ENCODE data around the gene POLE.

- TF ChIP-seq ZNF677 (tag by site-specific recombination; IDR thresholded peaks at IDR 0.05) (no peak), ZNF274 (IDR thresholded peaks at IDR 0.05; ENCODE audit: low read length) (no peak), ZNF274 (tag by site-specific recombination; IDR thresholded peaks at IDR 0.05; ENCODE audit: borderline replicate concordance) (no peak), ZNF843 (tag by site-specific recombination; IDR thresholded peaks at IDR 0.05) (no peak), YY1 (tag by site-specific recombination; IDR thresholded peaks at IDR 0.05) (no peak), ZNF366 (tag by site-specific recombination; conservative IDR thresholded peaks at IDR 0.05) (no peak), GLIS1 (tag by site-specific recombination; IDR thresholded peaks at IDR 0.05) (no peak), ZBTB1 (tag by site-specific recombination; IDR thresholded peaks at IDR 0.05) (no peak), ZNF121 (tag by site-specific recombination; IDR thresholded peaks at IDR 0.05) (peak; percentile 73), ZNF629 (tag by site-specific recombination; IDR thresholded peaks at IDR 0.05) (no peak), ZNF292 (tag by site-specific recombination; IDR thresholded peaks at IDR 0.05; ENCODE audit: borderline replicate concordance, low read depth) (no peak), ZNF112 (tag by site-specific recombination; IDR thresholded peaks at IDR 0.05) (no peak), EGR2 (tag by site-specific recombination; IDR thresholded peaks at IDR 0.05; ENCODE audit: low read depth) (no peak), ZBTB8A (tag by site-specific recombination; IDR thresholded peaks at IDR 0.05) (no peak)
- TF ChIP-seq, protein P1, sequence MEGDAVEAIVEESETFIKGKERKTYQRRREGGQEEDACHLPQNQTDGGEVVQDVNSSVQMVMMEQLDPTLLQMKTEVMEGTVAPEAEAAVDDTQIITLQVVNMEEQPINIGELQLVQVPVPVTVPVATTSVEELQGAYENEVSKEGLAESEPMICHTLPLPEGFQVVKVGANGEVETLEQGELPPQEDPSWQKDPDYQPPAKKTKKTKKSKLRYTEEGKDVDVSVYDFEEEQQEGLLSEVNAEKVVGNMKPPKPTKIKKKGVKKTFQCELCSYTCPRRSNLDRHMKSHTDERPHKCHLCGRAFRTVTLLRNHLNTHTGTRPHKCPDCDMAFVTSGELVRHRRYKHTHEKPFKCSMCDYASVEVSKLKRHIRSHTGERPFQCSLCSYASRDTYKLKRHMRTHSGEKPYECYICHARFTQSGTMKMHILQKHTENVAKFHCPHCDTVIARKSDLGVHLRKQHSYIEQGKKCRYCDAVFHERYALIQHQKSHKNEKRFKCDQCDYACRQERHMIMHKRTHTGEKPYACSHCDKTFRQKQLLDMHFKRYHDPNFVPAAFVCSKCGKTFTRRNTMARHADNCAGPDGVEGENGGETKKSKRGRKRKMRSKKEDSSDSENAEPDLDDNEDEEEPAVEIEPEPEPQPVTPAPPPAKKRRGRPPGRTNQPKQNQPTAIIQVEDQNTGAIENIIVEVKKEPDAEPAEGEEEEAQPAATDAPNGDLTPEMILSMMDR (tag by site-specific recombination; IDR thresholded peaks at IDR 0.05): no peak
Observed at GRCh38 chr12:132595183-132595582, 92.0 kb downstream of the POLE start.

Data from HEK293 (cell line).